Stimulated activated CD8-positive, alpha-beta memory T cell treated with anti-CD3 and anti-CD28 coated beads, Interleukin-4, amount 100 ng/mL, for 48 hours (primary cell): ENCODE measurements around the gene DGCR8.

Experiments used
- DNase-seq: peaks from one replicate; pipeline ENCODE4 v3.0.0-alpha.2; 2020

The DGCR8 gene

GRCh38 chr22:20092477-20092854 lies 12.4 kb downstream of the DGCR8 start:
- no peak for DNase-seq

DNA sequence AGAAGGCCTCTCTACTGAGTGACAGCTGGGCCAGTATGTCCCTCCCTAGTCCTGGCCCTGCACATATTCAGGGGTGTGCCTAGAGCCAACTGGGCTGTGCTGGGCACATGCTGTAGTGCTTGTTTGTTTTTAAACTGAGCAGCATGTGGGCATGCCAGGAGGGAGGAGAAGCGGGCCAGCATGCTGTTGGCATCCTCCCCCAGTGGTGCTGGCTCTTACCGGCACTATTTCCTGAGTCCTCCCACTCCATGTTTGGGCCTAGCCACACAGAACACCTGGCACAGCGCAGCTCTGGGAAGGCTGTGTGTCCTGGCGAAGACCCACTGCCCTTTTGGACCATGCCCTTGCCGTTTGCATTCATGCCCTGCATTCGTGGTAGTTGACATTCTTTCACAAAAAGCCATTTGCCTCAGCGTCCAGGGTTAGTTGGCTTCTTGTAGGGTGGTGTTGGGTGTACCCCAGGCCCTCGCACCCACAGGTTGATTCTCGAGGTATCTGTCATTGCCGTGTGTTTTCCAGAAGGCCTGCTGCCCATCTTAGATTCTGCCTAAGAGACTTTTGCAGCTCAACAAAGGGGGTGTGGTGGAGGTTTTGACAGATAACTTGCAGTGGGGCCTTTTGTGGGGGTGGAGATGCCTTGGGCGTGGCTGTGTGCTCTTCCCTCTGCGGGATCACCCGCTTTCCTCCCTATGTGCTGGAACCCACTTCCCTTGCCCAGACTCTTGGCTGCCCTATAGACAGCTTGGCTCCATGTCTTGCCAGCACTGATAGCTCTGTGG lies 13.6 kb downstream of the DGCR8 start:
- DNase-seq = no peak

- no peak for DNase-seq
Observed at GRCh38 chr22:20094197-20094807, 14.3 kb downstream of the DGCR8 start.

- no peak for DNase-seq
Observed at GRCh38 chr22:20095521-20095920, 15.5 kb downstream of the DGCR8 start.

GRCh38 chr22:20096574-20097420 lies 16.8 kb downstream of the DGCR8 start:
- no peak for DNase-seq

DNA sequence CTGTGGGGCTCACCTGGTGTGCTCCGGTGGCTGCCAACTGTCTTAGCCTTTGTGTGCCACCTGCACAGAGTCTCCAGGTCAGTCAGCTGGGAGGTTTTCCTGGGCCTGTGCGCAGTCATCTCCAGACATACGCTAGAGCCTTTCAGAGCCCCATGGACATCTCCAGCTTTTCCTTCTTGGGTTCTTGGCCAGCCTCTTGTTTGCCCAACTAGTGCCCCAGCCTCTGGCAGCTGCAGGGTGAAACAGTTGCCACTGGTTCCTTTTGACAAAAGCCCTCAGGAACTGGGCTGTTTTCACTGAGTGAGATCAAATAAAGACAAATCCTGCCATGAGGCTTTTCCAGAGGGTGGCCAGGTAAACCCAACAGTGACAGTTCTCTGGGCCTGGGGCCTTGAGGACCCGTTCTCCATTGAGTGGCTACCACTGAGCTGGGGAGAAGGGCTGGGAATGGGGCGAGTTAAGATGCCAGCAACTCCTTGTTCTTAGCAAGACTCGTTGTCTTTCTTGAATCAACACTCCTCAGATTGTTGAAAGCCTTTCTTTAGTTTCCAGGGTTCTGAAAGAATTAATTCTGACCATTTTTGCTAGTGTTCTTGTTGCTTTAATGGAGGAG lies 19.2 kb downstream of the DGCR8 start:
- DNase-seq = no peak

GRCh38 chr22:20101638-20102037 lies 21.6 kb downstream of the DGCR8 start:
- DNase-seq = no peak

- no peak for DNase-seq
Observed at GRCh38 chr22:20102203-20102780, 22.3 kb downstream of the DGCR8 start.

- DNase-seq = no peak
Observed at GRCh38 chr22:20105456-20106204, 25.6 kb downstream of the DGCR8 start.

DNA sequence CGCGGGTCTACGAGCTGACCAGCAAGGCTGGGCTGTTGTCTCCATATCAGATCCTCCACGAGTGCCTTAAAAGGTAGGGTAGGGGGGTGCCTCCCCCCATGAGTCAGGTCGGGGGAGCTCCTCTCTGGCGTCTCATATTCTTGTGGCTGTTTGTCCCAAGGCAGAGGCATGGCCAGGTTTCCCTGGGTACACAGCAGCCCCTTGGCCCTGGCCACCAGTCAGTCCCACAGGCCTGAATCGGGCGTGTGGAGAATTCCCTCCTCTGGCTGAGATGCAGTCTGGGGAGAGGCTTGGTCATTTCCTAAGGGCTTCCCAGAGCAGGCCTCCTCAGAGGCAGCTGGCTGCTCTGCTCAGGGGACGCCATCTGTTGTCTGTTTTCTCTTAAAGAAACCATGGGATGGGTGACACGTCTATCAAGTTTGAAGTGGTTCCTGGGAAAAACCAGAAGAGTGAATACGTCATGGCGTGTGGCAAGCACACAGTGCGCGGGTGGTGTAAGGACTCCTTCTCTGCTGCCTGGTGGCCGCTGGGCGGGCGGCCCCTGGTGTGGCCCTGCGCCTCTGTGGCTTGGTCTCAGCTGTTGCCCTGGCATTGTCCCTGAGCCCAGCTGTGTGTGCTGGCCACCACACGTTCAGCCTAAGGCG lies 26.3 kb downstream of the DGCR8 start:
- DNase-seq = no peak

DNA sequence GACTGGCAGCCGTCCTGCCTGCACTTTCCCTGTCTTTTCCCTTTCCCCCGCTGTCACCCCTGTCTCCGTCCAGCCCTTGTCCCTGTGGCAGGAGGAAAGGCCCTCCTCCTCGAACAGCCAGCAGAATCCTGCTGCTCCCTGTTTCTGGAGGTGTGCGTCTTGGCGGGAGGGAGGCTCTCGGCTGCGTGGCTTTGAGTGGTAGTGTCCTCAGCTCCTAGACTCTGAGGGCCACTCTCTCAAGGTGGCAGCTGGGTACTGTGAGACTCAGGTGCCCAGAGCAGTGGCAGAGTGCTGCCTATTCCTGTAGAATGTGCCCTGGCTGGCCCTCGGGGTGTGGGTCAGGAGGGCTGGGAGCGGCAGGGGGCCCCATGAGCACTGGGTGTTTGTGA lies 26.8 kb downstream of the DGCR8 start:
- DNase-seq = no peak

DNA sequence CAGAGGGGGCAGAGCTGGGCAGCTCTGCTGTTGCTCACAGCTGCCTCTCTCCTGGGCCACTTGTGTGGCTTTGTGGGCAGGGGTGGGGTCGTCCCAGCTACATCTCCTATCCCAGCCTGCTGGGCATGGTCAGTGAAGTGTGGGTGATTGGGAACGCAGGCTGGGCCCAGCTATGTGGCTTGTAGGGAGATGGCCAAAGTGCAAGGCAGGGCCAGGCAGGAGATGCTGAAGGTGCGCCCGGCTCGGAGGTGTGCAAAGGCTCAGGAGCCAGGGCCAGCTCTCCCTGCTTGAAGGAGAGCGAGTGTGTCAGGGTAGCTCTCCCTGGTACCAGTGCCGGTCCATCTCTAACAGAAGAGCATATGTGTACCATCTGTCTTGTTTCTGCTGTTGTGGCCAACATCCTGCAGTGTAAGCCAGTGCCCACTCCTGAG lies 27.4 kb downstream of the DGCR8 start:
- DNase-seq = no peak

GRCh38 chr22:20107951-20108756 lies 28.1 kb downstream of the DGCR8 start:
- no peak for DNase-seq

DNA sequence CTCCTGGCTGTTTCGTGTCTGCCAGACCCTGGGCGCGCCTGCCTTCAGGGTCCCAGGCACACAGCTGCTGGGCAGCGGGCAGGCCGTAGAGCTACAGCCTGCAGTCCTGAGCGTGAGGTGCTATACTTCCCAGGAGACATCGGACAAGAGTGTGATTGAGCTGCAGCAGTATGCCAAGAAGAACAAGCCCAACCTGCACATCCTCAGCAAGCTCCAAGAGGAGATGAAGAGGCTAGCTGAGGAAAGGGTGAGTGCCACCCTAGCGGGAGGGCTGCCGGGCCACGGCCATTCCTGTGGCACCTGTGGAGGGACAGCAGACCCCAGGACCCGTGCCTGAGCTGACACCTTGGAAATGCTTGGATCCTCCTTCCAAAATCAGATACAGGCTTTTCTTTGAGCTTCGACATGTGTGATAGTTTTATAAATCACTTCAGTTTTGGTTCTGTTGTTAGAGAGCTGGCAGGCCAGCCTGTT lies 28.8 kb downstream of the DGCR8 start:
- DNase-seq = no peak

GRCh38 chr22:20109411-20110358 lies 29.6 kb downstream of the DGCR8 start:
- DNase-seq = no peak

DNA sequence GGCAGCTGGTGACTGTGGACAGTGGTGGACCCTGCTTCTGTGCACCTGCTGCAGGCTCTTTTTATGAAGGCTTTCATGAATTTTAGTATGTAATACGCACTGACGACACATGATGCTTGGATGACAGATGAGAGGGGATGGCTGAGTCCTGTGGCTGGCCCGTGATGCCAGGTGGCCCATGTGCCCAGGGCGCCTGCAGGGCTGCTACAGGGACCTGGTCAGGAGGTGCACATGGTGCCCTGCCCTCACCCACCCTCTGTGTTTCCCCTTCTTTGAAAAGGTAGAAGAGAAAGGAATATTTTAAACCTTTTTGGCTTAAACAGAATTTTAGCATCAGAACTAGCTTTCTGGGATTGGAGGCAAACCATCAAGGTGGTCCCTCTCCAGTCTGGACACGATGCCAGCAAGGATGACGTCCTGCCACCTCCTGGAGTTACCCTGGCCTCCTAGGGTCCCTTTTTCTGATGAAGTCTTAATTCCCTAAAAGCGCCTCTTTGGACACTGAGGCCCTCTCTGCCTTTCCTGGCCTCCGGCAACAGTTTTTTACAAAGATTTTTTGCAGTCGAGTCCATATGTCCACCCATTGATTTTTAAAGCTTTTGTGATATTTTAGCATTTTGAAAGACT lies 30.4 kb downstream of the DGCR8 start:
- no peak for DNase-seq

- peak; percentile 60 for DNase-seq
Observed at GRCh38 chr22:20111045-20111688, 31.1 kb downstream of the DGCR8 start.
